HepG2 (cell line): Measurements from ENCODE around the gene ACBD5. TPM values are rescaled to one million over a fixed set of nuclear protein-coding genes. Genes with fewer than 3 reads are reported as not detected.

Source experiments
- AKNA ChIP-seq: sonication (generic); formaldehyde crosslinking; IDR thresholded peaks from 2 replicates; pipeline ENCODE4 v1.4.0; 2020; ENCODE audit warnings: missing genetic modification reagents, borderline replicate concordance
- MATR3 ChIP-seq: sonication (generic); formaldehyde crosslinking; IDR thresholded peaks from 2 replicates; pipeline ENCODE4 v1.4.0; 2020; ENCODE audit warnings: missing genetic modification reagents
- NCOA1 ChIP-seq: sonication (generic); formaldehyde crosslinking; IDR thresholded peaks from 2 replicates; pipeline ENCODE4 v1.9.0; 2021; ENCODE audit warnings: missing genetic modification reagents
- PRDM4 ChIP-seq: sonication (generic); formaldehyde crosslinking; IDR thresholded peaks from 2 replicates; pipeline ENCODE4 v1.9.0; 2021; ENCODE audit warnings: missing genetic modification reagents, borderline replicate concordance
- SMARCE1 ChIP-seq: fragments of 450-650 bp; IDR thresholded peaks from 2 replicates; pipeline ENCODE4 v1.6.1; 2017; ENCODE audit warnings: borderline replicate concordance
- SPEN ChIP-seq: sonication (generic); formaldehyde crosslinking; IDR thresholded peaks from 2 replicates; pipeline ENCODE4 v1.5.1; 2020; ENCODE audit warnings: low read depth, mild to moderate bottlenecking, missing genetic modification reagents
- ZKSCAN1 ChIP-seq: fragments of 150-350 bp; IDR thresholded peaks from 2 replicates; pipeline ENCODE4 v1.6.1; 2014; ENCODE audit warnings: low read length
- ZMYM4 ChIP-seq: sonication (generic); formaldehyde crosslinking; IDR thresholded peaks from 2 replicates; pipeline ENCODE4 v1.8.1; 2023; ENCODE audit warnings: mild to moderate bottlenecking, missing genetic modification reagents
- ZNF567 ChIP-seq: sonication (generic); formaldehyde crosslinking; IDR thresholded peaks from 2 replicates; pipeline ENCODE4 v1.8.1; 2023; ENCODE audit warnings: mild to moderate bottlenecking, missing genetic modification reagents, borderline replicate concordance
- ZNF607 ChIP-seq: sonication (generic); formaldehyde crosslinking; IDR thresholded peaks from 2 replicates; pipeline ENCODE4 v1.5.1; 2020; ENCODE audit warnings: missing genetic modification reagents, mild to moderate bottlenecking, borderline replicate concordance
- ZNF652 ChIP-seq: IDR thresholded peaks from 2 replicates; pipeline ENCODE4 v1.6.1; 2016; ENCODE audit warnings: low read depth, borderline replicate concordance
- ZNF777 ChIP-seq: sonication (generic); formaldehyde crosslinking; IDR thresholded peaks from 2 replicates; pipeline ENCODE4 v1.4.0; 2020; ENCODE audit warnings: missing genetic modification reagents
- ZNF83 ChIP-seq: sonication (generic); formaldehyde crosslinking; IDR thresholded peaks from 2 replicates; pipeline ENCODE4 v1.4.0; 2020; ENCODE audit warnings: missing genetic modification reagents, mild to moderate bottlenecking, borderline replicate concordance
- polyA plus RNA-seq, 8 experiments: library from polyadenylated mRNA; depleted of rRNA in 3 of 8; stranded (reverse) in 7 of 8; unstranded in 1 of 8; fragments of >200 nt; fragmentation: Illumina TruSeq in 4 of 8; extraction: Trizol in 4 of 8; gene quantifications; 2 replicates each; pipeline versions ENCODE4 v1.2.1 to v1.2.3, GENCODE V29; 2011 to 2016; ENCODE audit warnings: low read depth in 4 of 8, missing spikeins in 1 of 8, mixed read lengths in 1 of 8; ENCODE audit not compliant: insufficient read depth in 1 of 8
- total RNA-seq, 5 experiments: library from RNA; depleted of rRNA; stranded (reverse); fragments of >200 nt; fragmentation: Illumina TruSeq; extraction: Trizol; gene quantifications; 2 replicates each; pipeline ENCODE4 v1.2.3, GENCODE V29; 2016; ENCODE audit warnings: low read depth in 1 of 5
- TF ChIP-seq, protein P1 (sequence below): sonication (generic); formaldehyde crosslinking; IDR thresholded peaks from 2 replicates; pipeline ENCODE4 v1.4.0; 2020; ENCODE audit warnings: missing genetic modification reagents
- TF ChIP-seq, protein P2 (sequence below): sonication (generic); formaldehyde crosslinking; IDR thresholded peaks from 2 replicates; pipeline ENCODE4 v1.4.0; 2020; ENCODE audit warnings: mild to moderate bottlenecking, missing genetic modification reagents, borderline replicate concordance

Gene ACBD5
- total and polyA plus RNA-seq, 2 of the 13 experiments (the other 11 are each of a cell fraction or from before 2014, with no cell fraction given), result 10.3 to 14.8 TPM

DNA sequence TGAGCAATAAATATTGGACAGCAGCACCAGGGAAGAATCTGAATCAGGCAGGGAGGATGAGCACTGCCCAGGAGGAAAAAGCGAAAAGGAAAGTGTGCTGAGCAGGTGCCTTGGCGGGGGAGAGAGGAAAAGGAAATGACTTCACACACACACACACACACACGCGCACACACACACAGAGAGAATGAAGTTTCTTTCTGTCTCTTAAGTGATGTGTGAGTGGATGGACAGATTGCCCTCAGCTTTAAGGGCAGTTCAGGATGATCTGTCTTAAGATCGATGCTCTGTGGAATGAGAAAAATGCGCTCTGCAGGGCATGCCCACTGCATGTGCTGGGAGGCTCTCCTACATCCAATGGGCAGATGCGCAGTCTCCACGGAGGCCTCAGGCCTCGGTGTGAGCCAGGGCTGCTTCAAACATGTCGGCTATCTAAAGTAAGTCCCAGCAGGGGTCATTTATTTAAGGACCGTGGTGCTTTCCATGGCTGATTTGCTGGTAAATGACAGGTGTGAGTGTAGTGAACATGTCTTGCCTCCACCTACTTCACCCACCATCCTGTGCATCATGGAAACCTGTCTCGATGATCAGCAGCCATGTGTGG is 2.5 kb upstream of the ACBD5 start (continued):
- no peak for TF ChIP-seq SMARCE1
- TF ChIP-seq ZKSCAN1, result no peak
- TF ChIP-seq ZNF83 (CRISPR knock-in tag), result no peak
- TF ChIP-seq MATR3 (CRISPR knock-in tag), result no peak
- TF ChIP-seq, protein P1, sequence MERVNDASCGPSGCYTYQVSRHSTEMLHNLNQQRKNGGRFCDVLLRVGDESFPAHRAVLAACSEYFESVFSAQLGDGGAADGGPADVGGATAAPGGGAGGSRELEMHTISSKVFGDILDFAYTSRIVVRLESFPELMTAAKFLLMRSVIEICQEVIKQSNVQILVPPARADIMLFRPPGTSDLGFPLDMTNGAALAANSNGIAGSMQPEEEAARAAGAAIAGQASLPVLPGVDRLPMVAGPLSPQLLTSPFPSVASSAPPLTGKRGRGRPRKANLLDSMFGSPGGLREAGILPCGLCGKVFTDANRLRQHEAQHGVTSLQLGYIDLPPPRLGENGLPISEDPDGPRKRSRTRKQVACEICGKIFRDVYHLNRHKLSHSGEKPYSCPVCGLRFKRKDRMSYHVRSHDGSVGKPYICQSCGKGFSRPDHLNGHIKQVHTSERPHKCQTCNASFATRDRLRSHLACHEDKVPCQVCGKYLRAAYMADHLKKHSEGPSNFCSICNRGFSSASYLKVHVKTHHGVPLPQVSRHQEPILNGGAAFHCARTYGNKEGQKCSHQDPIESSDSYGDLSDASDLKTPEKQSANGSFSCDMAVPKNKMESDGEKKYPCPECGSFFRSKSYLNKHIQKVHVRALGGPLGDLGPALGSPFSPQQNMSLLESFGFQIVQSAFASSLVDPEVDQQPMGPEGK, result no peak
- TF ChIP-seq ZNF652 (CRISPR knock-in tag), result no peak
- TF ChIP-seq, protein P2, sequence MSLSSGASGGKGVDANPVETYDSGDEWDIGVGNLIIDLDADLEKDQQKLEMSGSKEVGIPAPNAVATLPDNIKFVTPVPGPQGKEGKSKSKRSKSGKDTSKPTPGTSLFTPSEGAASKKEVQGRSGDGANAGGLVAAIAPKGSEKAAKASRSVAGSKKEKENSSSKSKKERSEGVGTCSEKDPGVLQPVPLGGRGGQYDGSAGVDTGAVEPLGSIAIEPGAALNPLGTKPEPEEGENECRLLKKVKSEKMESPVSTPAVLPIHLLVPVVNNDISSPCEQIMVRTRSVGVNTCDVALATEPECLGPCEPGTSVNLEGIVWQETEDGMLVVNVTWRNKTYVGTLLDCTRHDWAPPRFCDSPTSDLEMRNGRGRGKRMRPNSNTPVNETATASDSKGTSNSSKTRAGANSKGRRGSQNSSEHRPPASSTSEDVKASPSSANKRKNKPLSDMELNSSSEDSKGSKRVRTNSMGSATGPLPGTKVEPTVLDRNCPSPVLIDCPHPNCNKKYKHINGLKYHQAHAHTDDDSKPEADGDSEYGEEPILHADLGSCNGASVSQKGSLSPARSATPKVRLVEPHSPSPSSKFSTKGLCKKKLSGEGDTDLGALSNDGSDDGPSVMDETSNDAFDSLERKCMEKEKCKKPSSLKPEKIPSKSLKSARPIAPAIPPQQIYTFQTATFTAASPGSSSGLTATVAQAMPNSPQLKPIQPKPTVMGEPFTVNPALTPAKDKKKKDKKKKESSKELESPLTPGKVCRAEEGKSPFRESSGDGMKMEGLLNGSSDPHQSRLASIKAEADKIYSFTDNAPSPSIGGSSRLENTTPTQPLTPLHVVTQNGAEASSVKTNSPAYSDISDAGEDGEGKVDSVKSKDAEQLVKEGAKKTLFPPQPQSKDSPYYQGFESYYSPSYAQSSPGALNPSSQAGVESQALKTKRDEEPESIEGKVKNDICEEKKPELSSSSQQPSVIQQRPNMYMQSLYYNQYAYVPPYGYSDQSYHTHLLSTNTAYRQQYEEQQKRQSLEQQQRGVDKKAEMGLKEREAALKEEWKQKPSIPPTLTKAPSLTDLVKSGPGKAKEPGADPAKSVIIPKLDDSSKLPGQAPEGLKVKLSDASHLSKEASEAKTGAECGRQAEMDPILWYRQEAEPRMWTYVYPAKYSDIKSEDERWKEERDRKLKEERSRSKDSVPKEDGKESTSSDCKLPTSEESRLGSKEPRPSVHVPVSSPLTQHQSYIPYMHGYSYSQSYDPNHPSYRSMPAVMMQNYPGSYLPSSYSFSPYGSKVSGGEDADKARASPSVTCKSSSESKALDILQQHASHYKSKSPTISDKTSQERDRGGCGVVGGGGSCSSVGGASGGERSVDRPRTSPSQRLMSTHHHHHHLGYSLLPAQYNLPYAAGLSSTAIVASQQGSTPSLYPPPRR, result peak; percentile 43; the same call in 1 of the 2 replicates
- no peak for TF ChIP-seq PRDM4 (CRISPR knock-in tag)
- no peak for TF ChIP-seq ZNF567 (CRISPR knock-in tag)
- TF ChIP-seq ZNF607 (CRISPR knock-in tag), result 0 out of 2 replicates have a peak, but pooled peaks have one; percentile 43
- no peak for TF ChIP-seq NCOA1 (CRISPR knock-in tag)
- no peak for TF ChIP-seq AKNA (CRISPR knock-in tag)
- TF ChIP-seq ZNF777, result no peak
- TF ChIP-seq SPEN, result 0 out of 2 replicates have a peak, but pooled peaks have one; percentile 18
- 0 out of 2 replicates have a peak, but pooled peaks have one; percentile 54 for TF ChIP-seq ZMYM4 (CRISPR knock-in tag)
